CD4-positive, alpha-beta T cell treated with Interleukin-12 subunit alpha and Interleukin-12 subunit beta, for 1 hour (primary cell): ENCODE data around the gene AQR.
"Not testable (repeated sequence)": the region's sequence is repeated elsewhere in the genome, so short reads cannot be mapped to it uniquely, and the experiment has no call there.

Experiments
- DNase-seq: peaks from one replicate; pipeline ENCODE4 v3.0.0-alpha.2; 2020

AQR gene

DNA sequence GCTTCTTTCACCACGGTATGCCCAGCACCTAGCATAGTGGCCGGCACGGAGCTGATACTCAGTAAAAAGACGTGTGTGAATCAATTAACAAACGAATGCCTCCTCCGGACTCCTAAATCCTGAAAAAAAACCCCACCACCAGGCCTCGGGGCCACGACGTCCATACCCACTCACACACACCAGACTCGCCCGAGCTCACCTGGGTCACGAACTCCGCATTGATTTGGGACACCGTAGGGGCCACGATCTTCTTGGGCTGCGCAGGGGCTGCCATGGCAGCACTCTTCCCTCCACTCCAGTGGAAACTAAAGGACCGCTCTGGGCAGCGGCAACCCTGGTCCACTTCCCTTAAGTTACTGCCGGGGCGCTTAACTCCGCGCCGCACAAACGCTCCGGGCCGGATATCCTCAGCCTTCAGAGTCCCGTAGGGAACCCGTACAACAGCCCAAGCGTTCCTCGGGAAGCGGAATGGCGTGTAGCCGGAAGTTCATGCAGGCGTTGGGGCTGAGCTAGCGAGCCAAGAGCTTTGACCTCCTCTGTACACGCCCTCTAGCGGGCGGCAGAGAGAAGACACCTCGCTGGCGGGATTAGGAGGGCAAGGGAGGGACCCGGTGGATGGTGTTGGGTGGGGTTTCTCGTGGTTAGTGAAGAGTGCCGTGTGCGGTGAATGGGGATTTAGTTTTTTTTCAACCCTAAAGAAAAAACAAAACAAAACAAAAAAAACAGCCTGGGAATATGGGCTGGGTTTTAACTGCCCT lies at the start of gene AQR:
Gene AQR (minus strand): TSS at position 403 of the 758 bp plus-strand sequence. CDS start 129 bp downstream, at position 274.
- peak; percentile 93 for DNase-seq

DNA sequence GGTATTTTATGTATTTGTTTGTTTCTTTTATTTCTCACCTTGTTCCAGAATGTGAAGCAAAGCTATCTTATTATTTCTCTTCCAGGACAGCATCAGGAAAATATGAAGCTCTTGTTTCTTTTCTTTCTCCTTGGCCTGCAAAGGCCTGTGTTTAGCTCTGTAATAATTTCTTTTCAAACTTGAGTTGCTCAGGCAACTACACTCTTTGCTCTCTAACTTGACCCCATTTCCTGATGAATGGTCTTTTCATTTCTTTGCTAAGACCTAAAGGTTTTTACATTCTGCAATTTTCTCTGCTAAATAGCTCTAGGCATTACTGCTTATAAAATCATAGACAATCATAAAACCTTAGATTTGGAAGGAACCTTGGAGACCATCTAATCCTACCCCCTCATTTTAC lies 44.7 kb upstream of the AQR start:
- DNase-seq = no peak

DNA sequence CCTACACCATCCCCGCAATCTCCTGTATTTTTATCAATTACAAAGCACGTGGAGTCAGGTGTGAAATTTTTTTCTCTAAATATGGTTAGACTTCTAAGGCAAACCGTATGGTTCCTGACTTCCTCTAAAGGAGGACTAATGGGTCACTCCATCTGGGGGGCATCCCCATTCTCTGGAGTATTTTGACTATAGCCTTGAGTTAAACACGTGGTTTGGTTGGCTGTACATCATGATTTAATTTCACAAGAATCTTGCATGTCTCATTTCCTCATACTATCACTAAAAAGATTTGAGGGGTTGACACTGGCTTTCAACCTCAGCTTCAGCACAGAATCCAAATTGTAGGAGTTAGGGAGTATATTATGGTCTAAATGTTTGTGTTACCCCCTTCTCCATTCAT lies 43.8 kb upstream of the AQR start:
- DNase-seq = no peak

DNA sequence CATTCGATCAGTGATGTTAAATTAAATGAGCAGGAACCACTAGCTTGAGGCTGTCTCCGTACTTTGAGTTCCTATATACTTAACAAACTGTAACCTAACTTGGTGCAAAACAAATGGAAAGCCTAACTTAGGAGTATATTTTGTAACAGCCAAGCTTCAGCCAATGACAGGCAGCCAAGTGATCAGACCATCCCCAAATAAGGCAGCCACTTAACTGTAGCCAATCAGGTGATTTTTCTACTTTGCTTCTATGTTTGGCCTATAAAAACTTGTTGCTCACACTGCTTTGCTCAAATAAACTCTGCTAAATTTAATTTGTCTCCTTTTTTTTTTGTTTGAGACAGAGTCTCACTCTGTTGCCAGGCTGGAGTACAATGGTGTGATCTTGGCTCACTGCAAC lies 37.9 kb upstream of the AQR start:
- DNase-seq = no peak

GRCh38 chr15:35005933-35006332 lies 36.4 kb upstream of the AQR start:
- DNase-seq = no peak

DNA sequence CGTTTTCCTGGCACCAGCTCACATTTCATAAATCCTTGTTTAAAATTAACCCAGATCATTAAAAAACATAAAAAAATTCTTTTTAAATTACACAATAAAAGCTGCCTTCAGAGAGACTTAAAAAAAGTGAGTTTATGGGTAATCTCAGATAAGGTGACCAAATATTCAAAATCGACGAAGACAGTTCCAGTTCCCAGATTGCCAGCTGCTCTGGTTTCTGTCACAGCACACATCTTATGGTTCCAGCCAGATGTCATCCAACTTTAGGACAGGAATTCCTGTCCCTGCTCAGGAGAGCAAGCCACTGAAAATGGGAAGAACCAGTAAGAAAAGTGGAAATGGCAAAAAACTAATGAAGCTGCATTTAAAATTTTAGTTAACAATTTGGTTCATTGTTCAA lies 34.4 kb upstream of the AQR start:
- no peak for DNase-seq

GRCh38 chr15:35000511-35000910 lies 31.0 kb upstream of the AQR start:
- no peak for DNase-seq

GRCh38 chr15:34999906-35000305 lies 30.4 kb upstream of the AQR start:
- no peak for DNase-seq

DNA sequence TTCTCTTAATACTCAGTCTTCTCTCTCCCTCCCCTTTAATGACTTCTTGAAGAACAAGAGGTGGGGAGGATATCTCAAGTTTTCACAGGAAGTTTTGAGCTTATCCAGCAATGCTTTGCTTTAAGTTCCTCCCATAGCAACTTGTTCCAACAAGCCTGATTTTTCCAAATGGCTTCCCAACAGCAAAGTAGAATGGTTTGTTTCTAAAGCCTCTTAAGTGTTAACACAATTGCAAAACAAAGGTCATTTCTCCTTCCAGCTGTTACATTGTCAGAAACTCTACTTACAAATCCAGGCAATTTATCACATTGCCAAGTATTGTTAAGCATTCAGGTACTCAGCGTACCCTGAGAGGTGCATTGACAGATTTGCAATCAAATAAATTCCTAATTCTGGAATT lies 25.4 kb upstream of the AQR start:
- DNase-seq = no peak

DNA sequence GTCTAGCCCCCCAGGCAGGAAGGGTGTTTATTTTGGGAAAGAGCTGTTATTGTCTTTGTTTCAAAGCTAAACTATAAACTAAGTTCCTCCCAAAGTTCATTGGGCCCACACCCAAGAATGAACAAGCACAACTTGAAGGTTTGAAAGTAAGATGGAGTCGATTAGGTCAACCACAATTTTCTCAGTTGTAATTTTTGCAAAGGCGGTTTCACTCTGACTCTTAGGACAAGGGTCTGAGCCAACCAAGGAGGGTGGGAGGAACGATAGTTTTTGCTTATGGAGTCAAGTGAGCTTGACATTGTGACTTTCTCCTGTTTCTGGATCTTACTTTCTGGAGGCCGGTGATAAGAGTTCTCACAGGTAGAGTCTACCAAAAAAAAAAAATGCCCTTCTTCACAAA lies 24.3 kb upstream of the AQR start:
- DNase-seq = no peak

DNA sequence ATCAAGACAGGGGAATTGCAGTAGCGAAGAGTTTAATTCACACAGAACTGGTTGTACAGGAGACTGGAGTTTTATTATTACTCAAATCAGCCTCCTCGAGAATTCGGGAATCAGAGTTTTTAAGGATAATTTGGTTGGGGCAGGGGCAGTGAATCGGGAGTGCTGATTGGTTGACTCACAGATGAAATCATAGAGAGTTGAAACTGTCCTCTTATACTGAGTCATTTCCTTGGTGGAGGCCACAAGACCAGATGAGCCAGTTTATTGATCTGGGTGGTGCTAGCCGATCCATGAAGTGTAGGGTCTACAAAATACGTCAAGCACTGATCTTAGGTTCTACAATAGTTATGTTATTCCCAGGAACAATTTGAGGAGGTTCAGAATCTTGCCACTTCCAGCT lies 23.9 kb upstream of the AQR start:
- no peak for DNase-seq

DNA sequence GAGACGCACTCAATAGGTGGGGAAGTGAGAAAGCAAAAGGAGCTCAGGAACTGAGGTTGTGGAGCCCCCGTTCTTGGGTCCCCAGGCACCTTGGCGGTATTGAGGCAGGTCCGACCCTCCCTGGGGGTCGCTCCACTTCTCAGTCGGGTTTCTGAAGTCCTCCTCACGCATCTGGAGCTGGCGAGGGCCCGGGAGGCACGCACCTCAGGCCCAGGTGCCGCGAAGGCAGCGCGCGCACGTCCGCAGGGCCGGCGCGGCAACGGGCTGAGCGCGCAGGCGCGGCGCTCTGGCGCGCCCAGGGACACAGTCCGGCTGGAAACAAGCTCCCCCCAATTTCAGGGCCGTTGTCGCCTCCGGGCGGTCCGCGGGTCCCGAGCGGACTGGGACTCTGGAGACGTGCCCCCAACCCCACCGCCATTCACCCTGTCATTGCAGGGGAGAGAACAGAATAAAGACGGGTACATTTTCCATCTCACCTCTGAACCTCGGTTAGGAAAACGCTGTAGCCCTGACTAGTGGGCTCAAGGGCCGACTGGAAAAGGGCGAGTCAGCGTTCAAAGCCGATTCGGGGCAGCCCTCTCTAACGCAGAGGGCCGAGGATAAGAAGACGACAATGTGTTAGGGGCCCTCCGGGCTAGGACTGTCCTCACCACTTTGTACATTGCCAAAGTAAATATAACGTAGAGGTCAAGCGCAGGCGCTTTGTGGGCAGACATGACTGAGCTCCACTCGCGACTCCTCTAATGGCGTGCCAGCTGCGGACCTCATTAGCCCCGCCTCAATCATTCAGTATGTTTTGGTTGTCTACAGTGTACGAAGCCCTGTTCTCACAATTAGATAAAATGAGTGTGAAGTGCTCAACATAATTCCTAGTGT lies 18.7 kb upstream of the AQR start, which contains the start of gene ZNF770:
Gene ZNF770 (minus strand): TSS at position 261 of the 876 bp plus-strand sequence. CDS start 4,853 bp downstream, outside the sequence.
- peak; percentile 90 for DNase-seq

- DNase-seq = no peak
These were observed 18.1 kb upstream of the AQR start for GRCh38 chr15:34987609-34988026.

DNA sequence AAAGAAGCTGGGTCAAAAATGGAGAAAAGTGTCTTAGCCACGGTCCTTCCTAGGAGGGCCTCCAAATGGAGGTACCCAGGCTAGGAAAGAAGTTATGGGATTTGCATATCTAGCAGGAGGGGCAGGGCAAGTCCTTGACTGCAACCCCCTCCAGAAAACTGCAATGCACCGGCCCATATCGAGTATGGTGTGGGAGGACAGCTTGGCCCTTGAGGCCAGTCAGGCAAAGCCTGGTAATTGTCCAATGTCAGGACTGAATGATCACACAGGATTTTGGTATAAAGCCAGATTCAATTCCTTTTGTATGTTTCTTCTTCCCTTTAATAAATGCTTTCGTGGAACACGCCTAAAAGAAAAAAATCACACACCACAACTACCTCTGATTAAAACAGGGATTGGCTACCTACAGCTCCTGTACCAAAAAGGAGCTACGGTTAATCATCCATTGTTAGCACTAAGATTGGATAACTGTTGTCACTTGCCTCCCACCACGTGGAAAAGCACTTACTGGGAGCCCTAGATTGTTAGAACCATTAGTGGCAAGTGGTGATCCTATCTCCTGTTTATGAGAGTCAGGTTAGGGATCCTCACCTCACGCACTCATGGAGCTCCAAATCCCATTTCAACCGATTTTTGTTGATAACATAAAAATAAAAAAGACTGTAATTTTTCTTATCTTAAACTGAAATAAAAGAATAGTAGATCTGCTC lies 17.4 kb upstream of the AQR start:
- DNase-seq = no peak

DNA sequence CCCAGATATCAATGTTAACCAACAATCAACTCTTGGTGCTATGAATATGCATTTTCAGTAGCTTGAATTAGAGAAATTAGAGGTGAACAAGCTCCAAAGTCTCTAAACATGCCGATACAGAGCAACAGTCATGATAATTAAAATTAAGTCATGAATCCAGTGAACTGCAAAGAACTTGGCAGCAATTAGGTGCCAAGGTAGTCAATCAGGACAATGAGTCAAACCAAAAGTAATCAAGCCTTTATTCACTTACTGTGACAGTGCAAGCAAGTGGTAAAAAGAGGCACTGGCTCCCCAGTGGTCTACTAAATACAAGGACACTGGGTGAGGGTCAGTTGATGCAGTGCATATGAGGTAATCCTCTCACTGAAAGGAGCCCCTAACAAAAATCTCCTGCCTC lies 16.8 kb upstream of the AQR start:
- no peak for DNase-seq

GRCh38 chr15:34984889-34985630 lies 15.5 kb upstream of the AQR start:
- peak; percentile 28 for DNase-seq

DNA sequence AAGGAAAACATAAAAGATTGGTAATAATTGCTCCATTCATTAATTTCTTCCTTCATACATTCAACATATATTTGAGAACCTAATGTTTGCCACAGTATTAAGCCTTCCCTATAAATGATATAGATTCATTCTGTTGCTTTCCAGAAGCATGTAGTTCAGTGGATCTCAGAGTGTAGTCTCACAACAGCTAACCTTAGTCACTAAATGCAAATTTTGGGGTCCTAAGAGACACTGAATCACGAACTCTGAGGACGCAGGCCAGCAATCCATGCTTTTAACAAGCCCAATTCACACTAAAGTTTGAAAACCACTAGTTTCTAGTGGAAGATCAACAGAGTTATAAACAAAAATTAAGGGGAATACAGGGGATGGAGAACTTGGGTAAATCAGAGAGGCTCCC lies 7.2 kb upstream of the AQR start:
- DNase-seq = no peak

- no peak for DNase-seq
These were observed 6.5 kb upstream of the AQR start for GRCh38 chr15:34976073-34976472.

DNA sequence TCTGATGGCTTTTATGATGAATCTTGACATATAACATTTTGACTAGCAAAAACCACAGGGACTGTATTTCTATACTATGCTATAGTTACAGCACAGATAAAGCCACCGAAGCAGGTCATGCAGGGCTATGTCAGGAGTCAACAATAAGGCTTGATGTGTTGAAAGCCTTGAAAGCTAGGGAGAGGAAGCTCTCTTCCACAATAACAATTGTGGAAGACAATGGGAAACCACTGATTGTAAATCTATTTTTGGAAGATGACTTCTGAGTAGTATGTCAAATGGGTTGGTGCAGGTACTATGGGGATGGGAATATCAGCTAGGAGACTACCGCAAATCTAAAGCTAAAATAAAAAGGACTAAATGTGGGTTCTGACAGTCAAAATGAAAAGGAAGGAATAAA lies 4.0 kb upstream of the AQR start:
- DNase-seq = no peak

DNA sequence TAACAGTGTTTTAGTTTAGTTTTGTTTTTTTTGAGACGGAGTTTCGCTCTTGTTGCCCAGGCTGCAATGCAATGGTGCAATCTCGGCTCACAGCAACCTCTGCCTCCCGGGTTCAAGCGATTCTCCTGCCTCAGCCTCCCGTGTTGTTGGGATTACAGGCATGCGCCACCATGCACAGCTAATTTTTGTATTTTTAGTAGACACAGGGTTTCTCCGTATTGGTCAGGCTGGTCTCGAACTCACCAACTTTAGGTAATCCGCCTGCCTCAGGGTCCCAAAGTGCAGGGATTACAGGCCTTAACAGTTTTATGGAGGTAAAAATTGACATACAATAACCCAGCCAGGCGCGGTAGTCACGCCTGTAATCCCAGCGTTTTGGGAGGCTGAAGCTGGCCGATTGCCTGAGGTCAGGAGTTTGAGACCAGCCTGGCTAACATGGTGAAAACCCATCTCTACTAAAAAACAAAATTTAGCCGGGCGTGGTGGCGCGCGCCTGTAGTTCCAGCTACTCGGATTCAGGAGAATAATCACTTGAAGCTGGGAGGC lies 629 bp upstream of the AQR start:
- DNase-seq = not testable (repeated sequence)

DNA sequence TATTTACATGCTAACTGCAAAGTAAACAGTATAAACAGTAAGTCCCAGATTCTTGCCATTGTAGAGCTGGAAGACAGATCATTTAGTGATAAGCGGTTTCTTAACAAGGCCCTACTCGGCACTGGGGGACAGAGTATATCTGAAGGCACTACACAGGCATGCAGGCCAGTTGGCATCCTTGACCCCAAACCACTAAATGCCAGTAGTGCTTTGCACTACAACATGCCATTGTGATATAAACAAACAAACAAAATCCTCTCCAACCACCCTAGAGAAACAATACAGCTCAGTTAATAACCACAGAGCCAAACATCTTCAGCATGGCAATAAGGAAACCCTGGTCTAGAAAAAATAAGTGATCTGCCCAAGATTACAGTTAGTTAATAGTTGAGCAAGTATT lies 5.3 kb downstream of the AQR start:
- no peak for DNase-seq

GRCh38 chr15:34953851-34954250 lies 15.7 kb downstream of the AQR start:
- no peak for DNase-seq
